Psoas muscle (tissue), 8 donors: ENCODE results near the gene MAGED4B. TPM values are rescaled to one million over a fixed set of nuclear protein-coding genes. Genes with fewer than 3 reads are reported as not detected.
"Not testable (repeated sequence)": the region's sequence is repeated elsewhere in the genome, so short reads cannot be mapped to it uniquely, and the experiment has no call there.

Experiments used
- ATAC-seq, 4 donors: fragments of 200-7000 bp; cut with Tn5 transposase; one replicate each; pipeline ENCODE4 v1.9.1; 2020; ENCODE audit warnings: moderate library complexity in 3 of 4, mild to moderate bottlenecking in 2 of 4
- DNase-seq, 2 donors: peaks; one replicate each; pipeline ENCODE4 v3.0.0-alpha.2; 2020
- H3K27ac ChIP-seq: fragments of 200-600 bp; one replicate; pipeline ENCODE4 v1.8.0; 2022
- H3K27me3 ChIP-seq, 3 donors: fragments of 200-600 bp in 1 of 3; one replicate each; pipeline versions ENCODE4 v1.6.1 to v1.8.0; 2013 to 2022; ENCODE audit warnings: low read length in 2 of 3, mild to moderate bottlenecking in 2 of 3, moderate library complexity in 1 of 3; ENCODE audit not compliant: insufficient read depth in 3 of 3
- H3K36me3 ChIP-seq, 2 donors: fragments of 200-600 bp in 1 of 2; one replicate each; pipeline versions ENCODE4 v1.6.1 to v1.8.0; 2013 to 2022; ENCODE audit warnings: low read depth in 1 of 2, mild to moderate bottlenecking in 1 of 2, moderate library complexity in 1 of 2; ENCODE audit not compliant: insufficient read depth in 1 of 2
- H3K4me1 ChIP-seq: fragments of 200-600 bp; one replicate; pipeline ENCODE4 v1.8.0; 2022
- H3K4me3 ChIP-seq: fragments of 200-600 bp; one replicate; pipeline ENCODE4 v1.8.0; 2022; ENCODE audit warnings: mild to moderate bottlenecking
- H3K9me3 ChIP-seq: fragments of 200-600 bp; one replicate; pipeline ENCODE4 v1.8.0; 2022
- WGBS, 3 donors: extraction: QIAGEN DNeasy Blood & Tissue Kit; methylation state at CpG; one replicate each; pipeline versions ENCODE4 v1.1.6 to v1.1.7; 2013; 5-methylcytosine and 5-hydroxymethylcytosine counted together
- intact Hi-C, 2 donors: fragments of 100-400 bp; cut with DNase I; formaldehyde crosslinking; loops; one replicate each; pipeline versions ENCODE4 v1.11.0 to v1.14.2; 2022
- long read RNA-seq, 2 donors: library from polyadenylated mRNA; unstranded; transcript quantifications; one replicate each; pipeline ENCODE4 v2.0.0, GENCODE V29; 2021
- polyA plus RNA-seq, 3 donors: library from polyadenylated mRNA; stranded (reverse); fragments of 200-250 nt; gene quantifications; one replicate each; pipeline ENCODE4 v1.2.3, GENCODE V29; 2013
- total RNA-seq, 4 donors: library from RNA; stranded (reverse); fragmentation: NEBNext Ultra II Directional in 2 of 4; extraction: Animal tissue kit (Norgen Biotek cat#: 25700) in 2 of 4; gene quantifications; one replicate each; pipeline versions ENCODE4 v1.2.1 to v1.2.4, GENCODE V29; 2021 to 2023
- TF ChIP-seq, protein P1 (sequence below): fragments of 200-600 bp; IDR thresholded peaks from one replicate; pipeline ENCODE4 v1.8.0; 2022; ENCODE audit warnings: antibody characterized with exemption
- donor health status: healthy with polysubstance abuse.
- donor health status: DM: no; HTN: no; CAD: no; lungs with moderate emphysema.
- donor health status: Bipolar disorder and iron deficiency.
- donor health status: healthy.
- donor health status: DM: yes; HTN: yes; CAD: no.
- donor health status: DM: no; HTN: no; CAD: no.
- donor health status: DM: no; HTN: no; CAD: no.
- donor health status: DM: yes; HTN: yes; CAD: no.

The MAGED4B gene, protein sequence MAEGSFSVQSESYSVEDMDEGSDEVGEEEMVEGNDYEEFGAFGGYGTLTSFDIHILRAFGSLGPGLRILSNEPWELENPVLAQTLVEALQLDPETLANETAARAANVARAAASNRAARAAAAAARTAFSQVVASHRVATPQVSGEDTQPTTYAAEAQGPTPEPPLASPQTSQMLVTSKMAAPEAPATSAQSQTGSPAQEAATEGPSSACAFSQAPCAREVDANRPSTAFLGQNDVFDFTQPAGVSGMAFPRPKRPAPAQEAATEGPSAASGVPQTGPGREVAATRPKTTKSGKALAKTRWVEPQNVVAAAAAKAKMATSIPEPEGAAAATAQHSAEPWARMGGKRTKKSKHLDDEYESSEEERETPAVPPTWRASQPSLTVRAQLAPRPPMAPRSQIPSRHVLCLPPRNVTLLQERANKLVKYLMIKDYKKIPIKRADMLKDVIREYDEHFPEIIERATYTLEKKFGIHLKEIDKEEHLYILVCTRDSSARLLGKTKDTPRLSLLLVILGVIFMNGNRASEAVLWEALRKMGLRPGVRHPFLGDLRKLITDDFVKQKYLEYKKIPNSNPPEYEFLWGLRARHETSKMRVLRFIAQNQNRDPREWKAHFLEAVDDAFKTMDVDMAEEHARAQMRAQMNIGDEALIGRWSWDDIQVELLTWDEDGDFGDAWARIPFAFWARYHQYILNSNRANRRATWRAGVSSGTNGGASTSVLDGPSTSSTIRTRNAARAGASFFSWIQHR
- total RNA-seq (1 to 10 TPM in 2 of 4 donors, under 1 TPM in 2; 0.59 to 2.4 (median 0.95) TPM), polyA plus RNA-seq (under 1 TPM; 0.21 to 0.55 (median 0.39) TPM)
- long read RNA-seq, donor 1, partial matches to known transcripts: 0 of 1 reads
- long read RNA-seq, donor 1, other reads (novel, unspliced or antisense): 0 of 1 reads
- long read RNA-seq, donor 2: 0 reads

DNA sequence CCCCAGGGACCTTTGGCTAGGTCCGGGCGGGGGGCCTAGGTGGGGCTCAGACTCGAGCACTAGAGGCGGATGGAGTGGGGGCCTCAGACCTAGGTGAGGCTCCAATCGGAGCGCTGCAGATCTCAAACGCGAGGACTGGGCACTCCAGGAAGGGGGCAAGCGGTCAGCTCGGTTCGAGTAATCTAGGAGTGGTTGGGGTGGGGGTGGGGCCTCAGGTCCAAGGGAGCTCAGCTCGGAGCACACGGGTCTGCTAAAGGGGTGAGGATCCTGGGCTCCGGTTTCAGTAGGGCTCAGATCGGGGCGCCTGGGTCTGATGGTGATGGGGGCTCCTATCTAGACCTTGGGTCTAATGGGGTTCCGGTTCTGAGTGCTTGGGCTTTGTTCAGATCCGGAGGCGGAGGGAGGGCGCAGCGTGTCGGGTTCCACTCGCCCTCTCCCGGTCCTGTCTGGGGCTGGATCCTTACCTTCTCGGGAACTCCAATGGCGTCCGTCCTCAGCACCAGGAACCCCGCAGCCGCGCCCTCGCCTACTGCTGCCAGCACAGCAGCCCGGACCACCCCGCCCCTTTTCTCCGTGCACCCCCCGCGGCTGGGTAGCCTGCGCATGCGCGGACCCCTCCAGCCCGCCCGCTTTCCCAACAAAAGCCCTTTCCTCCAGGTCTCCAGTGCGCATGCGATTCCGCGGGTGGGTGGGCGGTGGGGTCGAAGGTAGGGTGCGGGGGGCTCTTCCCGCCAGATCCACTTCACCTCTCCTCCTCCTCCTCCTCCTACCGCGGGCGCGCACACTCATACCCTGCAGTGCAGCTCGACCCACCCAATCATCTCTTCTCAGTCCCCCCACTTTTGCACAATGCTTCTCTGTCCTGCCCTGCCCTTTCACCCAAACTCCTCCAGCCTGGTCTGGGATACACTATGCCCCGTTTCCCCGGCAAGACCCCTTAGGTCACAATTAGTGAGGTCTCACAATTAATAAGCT lies at the start of gene MAGED4B:
MAGED4B (minus strand) TSS at position 518 of the 975 bp plus-strand sequence. CDS start 1,011 bp downstream, outside the sequence.
- no CpG with 5 or more reads among the region's 56 CpGs for WGBS, 3 donors
- H3K4me3 ChIP-seq, H3K27me3 ChIP-seq, H3K4me1 ChIP-seq, DNase-seq, H3K36me3 ChIP-seq, ATAC-seq, H3K27ac ChIP-seq, intact Hi-C loops, H3K9me3 ChIP-seq: not testable (repeated sequence)

DNA sequence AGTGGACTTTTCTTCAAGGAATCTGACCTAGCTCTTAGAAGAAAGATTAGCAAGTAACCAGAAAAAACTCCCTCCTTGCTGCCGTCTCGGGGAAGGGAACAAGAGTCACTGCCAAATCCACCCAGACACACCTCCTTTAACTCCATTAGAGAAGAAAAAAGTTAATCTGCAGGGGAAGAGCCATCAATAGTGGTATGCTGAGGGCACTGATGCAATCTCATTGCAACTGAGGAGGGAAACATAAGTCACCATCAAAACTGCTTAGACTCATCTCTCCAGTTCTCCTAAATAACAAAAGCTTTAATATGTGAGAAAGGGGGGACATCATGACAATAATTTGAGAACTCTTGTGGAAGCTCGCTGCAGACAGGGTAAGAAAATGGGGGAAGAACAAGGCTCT lies 49.3 kb upstream of the MAGED4B start:
- Histone ChIP-seq H3K27me3 (peaks cover 0 to 10% (median 0%) of the 10 kb centered on the region in 3 donors), H3K9me3 (no peaks in the 10 kb centered on the region), H3K4me3 (no peak overlapping the region), H3K36me3 (no peaks in the 10 kb centered on the region), H3K27ac (no peak overlapping the region), H3K4me1 (no peaks in the 10 kb centered on the region)
- TF ChIP-seq, protein P1, sequence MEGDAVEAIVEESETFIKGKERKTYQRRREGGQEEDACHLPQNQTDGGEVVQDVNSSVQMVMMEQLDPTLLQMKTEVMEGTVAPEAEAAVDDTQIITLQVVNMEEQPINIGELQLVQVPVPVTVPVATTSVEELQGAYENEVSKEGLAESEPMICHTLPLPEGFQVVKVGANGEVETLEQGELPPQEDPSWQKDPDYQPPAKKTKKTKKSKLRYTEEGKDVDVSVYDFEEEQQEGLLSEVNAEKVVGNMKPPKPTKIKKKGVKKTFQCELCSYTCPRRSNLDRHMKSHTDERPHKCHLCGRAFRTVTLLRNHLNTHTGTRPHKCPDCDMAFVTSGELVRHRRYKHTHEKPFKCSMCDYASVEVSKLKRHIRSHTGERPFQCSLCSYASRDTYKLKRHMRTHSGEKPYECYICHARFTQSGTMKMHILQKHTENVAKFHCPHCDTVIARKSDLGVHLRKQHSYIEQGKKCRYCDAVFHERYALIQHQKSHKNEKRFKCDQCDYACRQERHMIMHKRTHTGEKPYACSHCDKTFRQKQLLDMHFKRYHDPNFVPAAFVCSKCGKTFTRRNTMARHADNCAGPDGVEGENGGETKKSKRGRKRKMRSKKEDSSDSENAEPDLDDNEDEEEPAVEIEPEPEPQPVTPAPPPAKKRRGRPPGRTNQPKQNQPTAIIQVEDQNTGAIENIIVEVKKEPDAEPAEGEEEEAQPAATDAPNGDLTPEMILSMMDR: no peak
- DNase-seq (no peak), ATAC-seq (no peak)
- intact Hi-C loops: no loop called here
- WGBS, 3 donors: 55 to 62% (median 57%) methylated on average over 3 of the region's 3 CpGs

DNA sequence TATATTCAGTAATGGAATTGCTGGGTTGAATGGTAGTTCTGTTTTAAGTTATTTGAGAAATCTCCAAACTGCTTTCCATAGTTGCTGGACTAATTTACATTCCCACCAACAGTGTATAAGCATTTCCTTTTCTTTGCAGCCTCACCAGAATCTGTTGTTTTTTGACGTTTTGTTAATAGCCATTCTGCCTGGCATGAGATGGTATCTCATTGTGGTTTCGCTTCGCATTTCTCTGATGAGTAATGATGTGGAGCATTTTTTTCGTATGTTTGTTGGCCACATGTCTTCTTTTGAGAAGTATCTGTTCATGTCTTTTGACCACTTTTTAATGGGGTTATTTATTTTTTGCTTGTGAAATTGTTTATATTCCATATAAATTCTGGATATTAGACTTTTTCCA lies 13.6 kb upstream of the MAGED4B start:
- Histone ChIP-seq H3K4me1 (no peaks in the 10 kb centered on the region), H3K27me3 (peaks cover 0 to 20% (median 0%) of the 10 kb centered on the region in 3 donors), H3K27ac (no peak overlapping the region), H3K4me3 (no peak overlapping the region), H3K36me3 (no peaks in the 10 kb centered on the region), H3K9me3 (no peaks in the 10 kb centered on the region)
- no peak for DNase-seq
- intact Hi-C loops: no loop called here
- ATAC-seq: no peak
- 62 to 66% (median 65%) methylated on average over 4 of the region's 4 CpGs for WGBS, 3 donors
- TF ChIP-seq, protein P1: no peak

DNA sequence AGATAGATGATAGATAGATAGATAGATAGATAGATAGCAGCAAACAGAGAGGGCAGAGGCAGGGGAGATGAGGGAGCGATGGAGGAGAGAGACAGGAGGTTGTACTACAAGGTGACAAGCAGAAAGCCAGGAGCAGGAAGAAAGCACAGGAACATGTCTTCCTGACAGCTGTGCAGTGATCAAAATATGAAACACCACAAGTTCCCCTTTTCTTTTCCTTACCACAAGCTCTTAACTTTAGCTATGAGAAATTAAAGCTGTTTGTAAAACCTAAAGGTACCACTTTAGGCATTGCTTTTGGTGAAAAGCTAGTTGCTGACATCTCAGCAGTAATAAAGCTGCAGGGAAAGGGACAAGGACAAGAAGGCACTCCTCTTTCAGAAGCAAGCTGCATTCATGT lies 9.1 kb upstream of the MAGED4B start:
- peaks cover 0 to 12% (median 0%) of the 10 kb centered on the region in 3 donors for H3K27me3 ChIP-seq
- ATAC-seq (no peak), DNase-seq (no peak)
- no peaks in the 10 kb centered on the region for H3K36me3 ChIP-seq
- H3K4me3 ChIP-seq: no peak overlapping the region
- intact Hi-C loops: no loop called here
- 0 to 89% (median 71%) methylated on average over 1 of the region's 1 CpG for WGBS, 3 donors
- H3K27ac ChIP-seq: no peak overlapping the region
- TF ChIP-seq, protein P1: no peak
- no peaks in the 10 kb centered on the region for H3K9me3 ChIP-seq
- no peaks in the 10 kb centered on the region for H3K4me1 ChIP-seq

DNA sequence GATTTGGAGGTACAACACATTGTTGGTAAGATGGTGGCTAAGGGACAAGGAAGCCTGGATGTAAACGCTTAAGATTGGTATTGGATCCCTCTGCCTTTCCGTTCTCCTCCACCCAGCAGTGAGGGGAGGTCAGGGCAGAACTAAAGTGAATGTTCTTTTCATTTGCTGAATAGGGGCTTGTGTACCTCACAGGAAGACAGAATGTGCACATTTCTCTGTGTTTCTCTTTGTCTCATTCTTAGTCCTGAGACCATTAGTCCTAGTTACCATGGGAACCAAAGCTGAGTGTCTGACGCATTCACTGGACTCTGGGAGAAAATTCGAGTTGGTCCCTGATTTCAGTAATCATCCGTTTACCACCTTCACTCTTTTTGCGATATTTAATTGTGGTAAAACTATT lies 26.7 kb downstream of the MAGED4B start:
- H3K4me1 ChIP-seq, DNase-seq, ATAC-seq, H3K36me3 ChIP-seq, intact Hi-C loops, H3K27ac ChIP-seq, H3K9me3 ChIP-seq, H3K4me3 ChIP-seq: not testable (repeated sequence)
- peaks cover 0 to 12% (median 0%) of the 10 kb centered on the region in 3 donors for H3K27me3 ChIP-seq
- WGBS, 3 donors: no CpG with 5 or more reads among the region's 6 CpGs
